ENCODE data around the gene KCNK7. TPM values are rescaled to one million over a fixed set of nuclear protein-coding genes. Genes with fewer than 3 reads are reported as not detected.

The KCNK7 gene
- total RNA-seq, 1 donor from 2014 or later = 1.1 TPM

GRCh38 chr11:65577756-65578109 is 17.9 kb downstream of the KCNK7 start:
- ATAC-seq (ENCODE audit: low read depth) (no peak), DNase-seq (no peak)
- CTCF ChIA-PET = interaction anchor here (0.9 to 3.6 kb wide), 3 partner anchors 11 to 200 kb away, joined by 3 to 45 read pairs (median 31); no protein-coding TSS in a partner anchor
- intact Hi-C loops (cut with micrococcal nuclease) = no loop called here
- H3K9me3 Mint-ChIP-seq = no peaks in the 10 kb centered on the region
- H3K27ac Mint-ChIP-seq = peak overlapping the region; percentile 80
- peaks cover 42% of the 10 kb centered on the region for H3K36me3 Mint-ChIP-seq (ENCODE audit: low read depth)
- POLR2A ChIA-PET = interaction anchor here (0.9 to 4.4 kb wide), 9 partner anchors 12 to 316 kb away, joined by 3 to 239 read pairs (median 10); partner anchors contain the start of genes KCNK7, MALAT1, MAP3K11 and PCNX3
- H3K27me3 Mint-ChIP-seq = no peaks in the 10 kb centered on the region
- peaks cover 47% of the 10 kb centered on the region for H3K4me1 Mint-ChIP-seq
- peak overlapping the region; percentile 71 for H3K4me3 Mint-ChIP-seq
- TF ChIP-seq, protein P1, sequence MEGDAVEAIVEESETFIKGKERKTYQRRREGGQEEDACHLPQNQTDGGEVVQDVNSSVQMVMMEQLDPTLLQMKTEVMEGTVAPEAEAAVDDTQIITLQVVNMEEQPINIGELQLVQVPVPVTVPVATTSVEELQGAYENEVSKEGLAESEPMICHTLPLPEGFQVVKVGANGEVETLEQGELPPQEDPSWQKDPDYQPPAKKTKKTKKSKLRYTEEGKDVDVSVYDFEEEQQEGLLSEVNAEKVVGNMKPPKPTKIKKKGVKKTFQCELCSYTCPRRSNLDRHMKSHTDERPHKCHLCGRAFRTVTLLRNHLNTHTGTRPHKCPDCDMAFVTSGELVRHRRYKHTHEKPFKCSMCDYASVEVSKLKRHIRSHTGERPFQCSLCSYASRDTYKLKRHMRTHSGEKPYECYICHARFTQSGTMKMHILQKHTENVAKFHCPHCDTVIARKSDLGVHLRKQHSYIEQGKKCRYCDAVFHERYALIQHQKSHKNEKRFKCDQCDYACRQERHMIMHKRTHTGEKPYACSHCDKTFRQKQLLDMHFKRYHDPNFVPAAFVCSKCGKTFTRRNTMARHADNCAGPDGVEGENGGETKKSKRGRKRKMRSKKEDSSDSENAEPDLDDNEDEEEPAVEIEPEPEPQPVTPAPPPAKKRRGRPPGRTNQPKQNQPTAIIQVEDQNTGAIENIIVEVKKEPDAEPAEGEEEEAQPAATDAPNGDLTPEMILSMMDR (IDR thresholded peaks at IDR 0.05) = no peak

DNA sequence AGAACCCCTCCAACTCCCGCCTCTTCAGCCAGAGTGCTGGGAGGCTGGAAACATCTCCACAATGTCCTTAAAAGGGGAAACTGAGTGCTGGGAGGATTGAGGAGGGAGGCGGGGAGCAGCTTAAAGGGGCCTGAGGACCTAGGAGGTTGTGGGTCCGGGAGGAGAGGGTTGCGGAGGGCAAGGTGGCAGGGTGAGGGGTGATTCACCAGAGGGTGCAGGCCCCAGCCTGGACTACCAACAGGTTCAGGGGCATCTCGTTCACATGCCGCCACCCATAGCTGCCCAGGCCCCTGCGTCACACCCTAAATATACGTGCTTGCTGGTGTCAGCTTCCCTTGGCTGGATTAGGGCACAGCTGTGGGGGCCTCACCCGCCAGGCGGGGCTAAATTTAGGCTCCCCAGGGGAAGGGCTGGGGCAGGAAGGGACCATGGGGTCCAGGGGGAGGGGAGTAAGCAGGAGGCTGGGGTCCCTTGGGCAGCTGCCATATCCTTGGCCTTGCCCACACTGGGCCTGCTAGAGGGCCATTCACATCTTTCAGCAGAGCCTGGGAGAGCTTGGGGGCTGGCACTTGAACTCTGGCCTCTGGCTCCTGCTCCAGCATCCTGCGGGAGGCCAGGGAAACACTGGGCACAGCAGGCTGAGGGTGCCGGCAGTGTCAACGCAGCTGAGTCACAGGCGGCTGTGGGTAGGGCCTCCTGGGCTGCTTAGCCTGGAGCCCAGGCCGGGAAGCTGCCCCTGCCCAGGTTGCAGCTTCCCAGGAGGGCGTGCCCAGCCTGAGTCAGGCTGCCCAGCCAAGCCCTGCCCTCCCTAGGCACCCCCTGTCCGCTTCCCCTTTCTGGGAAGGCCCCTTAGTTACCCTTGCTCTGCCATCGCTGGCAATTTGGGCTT is 18.5 kb downstream of the KCNK7 start:
- Mint-ChIP-seq H3K4me1 (peaks cover 50% of the 10 kb centered on the region), H3K36me3 (ENCODE audit: low read depth) (peaks cover 38% of the 10 kb centered on the region), H3K9me3 (no peaks in the 10 kb centered on the region), H3K27ac (peak overlapping the region; percentile 89), H3K27me3 (no peaks in the 10 kb centered on the region), H3K4me3 (peak overlapping the region; percentile 87)
- peak; percentile 19 for ATAC-seq (ENCODE audit: low read depth)
- ChIA-PET CTCF (interaction anchor here (1.1 to 3.6 kb wide), 3 partner anchors 9 to 16 kb away, joined by 6 to 45 read pairs (median 31); no protein-coding TSS in a partner anchor), POLR2A (interaction anchor here (0.6 to 4.4 kb wide), 20 partner anchors 11 to 1278 kb away, joined by 3 to 239 read pairs (median 5); partner anchors contain the start of genes KCNK7, MALAT1, MAP3K11 and PCNX3)
- intact Hi-C loops (cut with micrococcal nuclease) = no loop called here
- TF ChIP-seq, protein P1 (IDR thresholded peaks at IDR 0.05) = no peak
- DNase-seq = peak; percentile 62

GRCh38 chr11:65576232-65576866 is 19.3 kb downstream of the KCNK7 start:
- DNase-seq = no peak
- Mint-ChIP-seq H3K36me3 (ENCODE audit: low read depth) (peaks cover 36% of the 10 kb centered on the region), H3K27ac (peak overlapping the region; percentile 89), H3K4me3 (peak overlapping the region; percentile 87), H3K4me1 (peaks cover 57% of the 10 kb centered on the region), H3K27me3 (no peaks in the 10 kb centered on the region), H3K9me3 (no peaks in the 10 kb centered on the region)
- POLR2A ChIA-PET = interaction anchor here (0.5 to 4.4 kb wide), 24 partner anchors 14 to 1278 kb away, joined by 3 to 239 read pairs (median 4); partner anchors contain the start of genes KCNK7, MALAT1, MAP3K11 and PCNX3
- intact Hi-C loops (cut with micrococcal nuclease) = no loop called here
- TF ChIP-seq, protein P1 (IDR thresholded peaks at IDR 0.05) = no peak
- no peak for ATAC-seq (ENCODE audit: low read depth)
- CTCF ChIA-PET = interaction anchor here (0.8 to 3.6 kb wide), 4 partner anchors 10 to 25 kb away, joined by 3 to 45 read pairs (median 18); no protein-coding TSS in a partner anchor

- H3K9me3 Mint-ChIP-seq = no peaks in the 10 kb centered on the region
- ATAC-seq (ENCODE audit: low read depth) = peak; percentile 22
- peaks cover 64% of the 10 kb centered on the region for H3K4me1 Mint-ChIP-seq
- POLR2A ChIA-PET = interaction anchor here (0.5 to 4.4 kb wide), 19 partner anchors 15 to 804 kb away, joined by 3 to 239 read pairs (median 4); partner anchors contain the start of genes KCNK7, MALAT1, MAP3K11 and PCNX3
- peak within 1 kb of the TSS; percentile 91 for H3K4me3 Mint-ChIP-seq
- CTCF ChIA-PET = interaction anchor here (0.7 to 3.6 kb wide), 7 partner anchors 11 to 39 kb away, joined by 3 to 45 read pairs (median 4); no protein-coding TSS in a partner anchor
- H3K36me3 Mint-ChIP-seq (ENCODE audit: low read depth) = peaks cover 32% of the 10 kb centered on the region
- TF ChIP-seq, protein P1 (IDR thresholded peaks at IDR 0.05) = no peak
- peak within 1 kb of the TSS; percentile 93 for H3K27ac Mint-ChIP-seq
- no peaks in the 10 kb centered on the region for H3K27me3 Mint-ChIP-seq
- DNase-seq = peak; percentile 76
- intact Hi-C loops (cut with micrococcal nuclease) = loop anchor here (2.0 kb wide), 1 partner anchor 135 kb away; no protein-coding TSS in a partner anchor
These were observed 19.9 kb downstream of the KCNK7 start, which contains the start of gene EHBP1L1 for GRCh38 chr11:65575568-65576231. EHBP1L1 (plus strand) TSS chr11:65576053; CDS start chr11:65576303, 250 bp downstream.

All from activated B cell treated with CpG ODN at 0.5 μM for 24 hours (primary cell).